SK-N-SH treated with all-trans-retinoic acid at 6 μM for 48 hours (cell line): ENCODE results near the gene CPNE8.

Experiments
- ATAC-seq: fragments of 200-7000 bp; cut with Tn5 transposase; 3 replicates; pipeline ENCODE4 v1.9.1; 2020; ENCODE audit warnings: mild to moderate bottlenecking, moderate library complexity
- ARNTL ChIP-seq: fragments of 450-650 bp; formaldehyde crosslinking; IDR thresholded peaks from 2 replicates; pipeline ENCODE4 v1.5.0; 2020; ENCODE audit warnings: low read depth, mild to moderate bottlenecking, moderate library complexity, borderline replicate concordance
- BACH2 ChIP-seq: fragments of 250-450 bp; sonication (Bioruptor Pico); IDR thresholded peaks from 2 replicates; pipeline ENCODE4 v1.9.0; 2021; ENCODE audit warnings: mild to moderate bottlenecking, borderline replicate concordance
- CREB5 ChIP-seq: fragments of 250-450 bp; sonication (Bioruptor Pico); IDR thresholded peaks from 2 replicates; pipeline ENCODE4 v1.5.1; 2020; ENCODE audit warnings: low read depth, mild to moderate bottlenecking, moderate library complexity
- CSDC2 ChIP-seq: fragments of 250-450 bp; sonication (Bioruptor Pico); IDR thresholded peaks from 2 replicates; pipeline ENCODE4 v1.5.0; 2020; ENCODE audit warnings: mild to moderate bottlenecking, moderate library complexity
- ESRRG ChIP-seq: fragments of 250-450 bp; sonication (Bioruptor Pico); IDR thresholded peaks from 2 replicates; pipeline ENCODE4 v1.6.1; 2021; ENCODE audit warnings: mild to moderate bottlenecking
- GLIS3 ChIP-seq: fragments of 250-450 bp; sonication (Bioruptor Pico); IDR thresholded peaks from 2 replicates; pipeline ENCODE4 v1.5.0; 2020; ENCODE audit warnings: mild to moderate bottlenecking, moderate library complexity
- ISL1 ChIP-seq: fragments of 250-450 bp; sonication (Bioruptor Pico); IDR thresholded peaks from 2 replicates; pipeline ENCODE4 v2.1.2; 2022; ENCODE audit warnings: mild to moderate bottlenecking, moderate library complexity
- OSR1 ChIP-seq: fragments of 250-450 bp; sonication (Bioruptor Pico); IDR thresholded peaks from 2 replicates; pipeline ENCODE4 v1.8.0; 2022; ENCODE audit warnings: moderate library complexity, mild to moderate bottlenecking, inconsistent platforms
- POU6F1 ChIP-seq: fragments of 250-450 bp; sonication (Bioruptor Pico); IDR thresholded peaks from 2 replicates; pipeline ENCODE4 v1.8.0; 2021; ENCODE audit warnings: low read depth, mild to moderate bottlenecking, moderate library complexity, borderline replicate concordance
- PPARA ChIP-seq: fragments of 250-450 bp; sonication (Bioruptor Pico); IDR thresholded peaks from 2 replicates; pipeline ENCODE4 v1.5.0; 2020; ENCODE audit warnings: mild to moderate bottlenecking, borderline replicate concordance
- RARB ChIP-seq: fragments of 250-450 bp; sonication (Bioruptor Pico); IDR thresholded peaks from 2 replicates; pipeline ENCODE4 v1.8.0; 2021; ENCODE audit warnings: mild to moderate bottlenecking, moderate library complexity
- SNAI2 ChIP-seq: fragments of 250-450 bp; sonication (Bioruptor Pico); IDR thresholded peaks from 2 replicates; pipeline ENCODE4 v1.5.0; 2020; ENCODE audit warnings: mild to moderate bottlenecking, moderate library complexity
- TCF4 ChIP-seq: fragments of 250-450 bp; sonication (Bioruptor Pico); IDR thresholded peaks from 2 replicates; pipeline ENCODE4 v1.8.0; 2021; ENCODE audit warnings: mild to moderate bottlenecking, moderate library complexity, borderline replicate concordance
- TOX ChIP-seq: fragments of 250-450 bp; sonication (Bioruptor Pico); IDR thresholded peaks from 2 replicates; pipeline ENCODE4 v1.8.0; 2021; ENCODE audit warnings: mild to moderate bottlenecking, moderate library complexity, borderline replicate concordance
- TSHZ2 ChIP-seq: fragments of 250-450 bp; sonication (Bioruptor Pico); IDR thresholded peaks from 2 replicates; pipeline ENCODE4 v1.5.0; 2020; ENCODE audit warnings: mild to moderate bottlenecking, moderate library complexity
- ZC3H10 ChIP-seq: fragments of 250-450 bp; sonication (Bioruptor Pico); IDR thresholded peaks from 2 replicates; pipeline ENCODE4 v1.5.1; 2021; ENCODE audit warnings: mild to moderate bottlenecking, moderate library complexity
- ZFP3 ChIP-seq: fragments of 250-450 bp; sonication (Bioruptor Pico); IDR thresholded peaks from 2 replicates; pipeline ENCODE4 v1.5.0; 2020; ENCODE audit warnings: mild to moderate bottlenecking, moderate library complexity
- ZFP30 ChIP-seq: fragments of 450-650 bp; formaldehyde crosslinking; IDR thresholded peaks from 2 replicates; pipeline ENCODE4 v1.5.0; 2022; ENCODE audit warnings: mild to moderate bottlenecking, moderate library complexity
- ZNF565 ChIP-seq: fragments of 450-650 bp; formaldehyde crosslinking; conservative IDR thresholded peaks from 2 replicates; pipeline ENCODE4 v1.5.0; 2020; ENCODE audit warnings: low read depth, mild to moderate bottlenecking, moderate library complexity
- ZNF70 ChIP-seq: fragments of 450-650 bp; formaldehyde crosslinking; IDR thresholded peaks from 2 replicates; pipeline ENCODE4 v1.5.0; 2020; ENCODE audit warnings: mild to moderate bottlenecking, moderate library complexity
- ZNF8 ChIP-seq: fragments of 450-650 bp; formaldehyde crosslinking; IDR thresholded peaks from 2 replicates; pipeline ENCODE4 v1.5.0; 2020; ENCODE audit warnings: mild to moderate bottlenecking, moderate library complexity
- TF ChIP-seq, protein P1 (sequence below): fragments of 250-450 bp; sonication (Bioruptor Pico); IDR thresholded peaks from 2 replicates; pipeline ENCODE4 v1.8.0; 2020; ENCODE audit warnings: mild to moderate bottlenecking, moderate library complexity, borderline replicate concordance
- TF ChIP-seq, protein P2 (sequence below): fragments of 250-450 bp; sonication (Bioruptor Pico); IDR thresholded peaks from 2 replicates; pipeline ENCODE4 v1.5.1; 2021; ENCODE audit warnings: mild to moderate bottlenecking, moderate library complexity

The CPNE8 gene

DNA sequence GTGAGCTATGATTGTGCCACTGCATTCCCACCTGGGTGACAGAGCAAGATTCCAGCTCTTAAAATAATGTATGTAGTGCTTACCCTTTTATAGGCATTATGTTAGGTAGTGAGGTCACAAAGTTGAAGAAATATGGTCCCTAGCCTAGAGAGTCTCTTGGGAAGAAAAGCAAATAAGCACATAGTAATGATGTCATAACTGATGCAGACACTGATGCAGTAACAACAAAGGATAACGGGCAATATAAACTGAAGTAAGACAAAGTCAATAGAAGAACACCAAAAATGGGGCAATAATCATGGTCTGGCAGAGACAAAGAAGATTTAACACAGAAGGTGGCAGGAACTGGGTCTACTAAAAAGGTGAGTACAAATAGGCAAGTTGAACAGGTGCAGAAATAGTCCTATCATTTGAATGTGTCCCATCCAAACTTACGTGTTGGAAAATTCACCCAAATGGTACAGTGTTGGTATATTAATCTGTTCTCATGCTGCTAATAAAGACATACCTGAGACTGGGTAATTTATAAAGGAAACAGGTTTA, 93.5 kb downstream of the CPNE8 start:
- ATAC-seq = no peak
- TF ChIP-seq GLIS3 (CRISPR knock-in tag) (no peak), BACH2 (CRISPR knock-in tag) (no peak), ZNF565 (CRISPR knock-in tag) (no peak), ZNF8 (no peak), ZC3H10 (CRISPR knock-in tag) (no peak), SNAI2 (no peak), RARB (CRISPR knock-in tag) (no peak), ARNTL (no peak), TCF4 (CRISPR knock-in tag) (no peak), ISL1 (no peak), ESRRG (CRISPR knock-in tag) (no peak), PPARA (no peak), CREB5 (no peak), ZFP3 (CRISPR knock-in tag) (no peak), ZFP30 (no peak), TSHZ2 (CRISPR knock-in tag) (no peak), CSDC2 (CRISPR knock-in tag) (no peak), POU6F1 (CRISPR knock-in tag) (no peak)
- TF ChIP-seq, protein P1, sequence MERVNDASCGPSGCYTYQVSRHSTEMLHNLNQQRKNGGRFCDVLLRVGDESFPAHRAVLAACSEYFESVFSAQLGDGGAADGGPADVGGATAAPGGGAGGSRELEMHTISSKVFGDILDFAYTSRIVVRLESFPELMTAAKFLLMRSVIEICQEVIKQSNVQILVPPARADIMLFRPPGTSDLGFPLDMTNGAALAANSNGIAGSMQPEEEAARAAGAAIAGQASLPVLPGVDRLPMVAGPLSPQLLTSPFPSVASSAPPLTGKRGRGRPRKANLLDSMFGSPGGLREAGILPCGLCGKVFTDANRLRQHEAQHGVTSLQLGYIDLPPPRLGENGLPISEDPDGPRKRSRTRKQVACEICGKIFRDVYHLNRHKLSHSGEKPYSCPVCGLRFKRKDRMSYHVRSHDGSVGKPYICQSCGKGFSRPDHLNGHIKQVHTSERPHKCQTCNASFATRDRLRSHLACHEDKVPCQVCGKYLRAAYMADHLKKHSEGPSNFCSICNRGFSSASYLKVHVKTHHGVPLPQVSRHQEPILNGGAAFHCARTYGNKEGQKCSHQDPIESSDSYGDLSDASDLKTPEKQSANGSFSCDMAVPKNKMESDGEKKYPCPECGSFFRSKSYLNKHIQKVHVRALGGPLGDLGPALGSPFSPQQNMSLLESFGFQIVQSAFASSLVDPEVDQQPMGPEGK = no peak
- TF ChIP-seq, protein P2, sequence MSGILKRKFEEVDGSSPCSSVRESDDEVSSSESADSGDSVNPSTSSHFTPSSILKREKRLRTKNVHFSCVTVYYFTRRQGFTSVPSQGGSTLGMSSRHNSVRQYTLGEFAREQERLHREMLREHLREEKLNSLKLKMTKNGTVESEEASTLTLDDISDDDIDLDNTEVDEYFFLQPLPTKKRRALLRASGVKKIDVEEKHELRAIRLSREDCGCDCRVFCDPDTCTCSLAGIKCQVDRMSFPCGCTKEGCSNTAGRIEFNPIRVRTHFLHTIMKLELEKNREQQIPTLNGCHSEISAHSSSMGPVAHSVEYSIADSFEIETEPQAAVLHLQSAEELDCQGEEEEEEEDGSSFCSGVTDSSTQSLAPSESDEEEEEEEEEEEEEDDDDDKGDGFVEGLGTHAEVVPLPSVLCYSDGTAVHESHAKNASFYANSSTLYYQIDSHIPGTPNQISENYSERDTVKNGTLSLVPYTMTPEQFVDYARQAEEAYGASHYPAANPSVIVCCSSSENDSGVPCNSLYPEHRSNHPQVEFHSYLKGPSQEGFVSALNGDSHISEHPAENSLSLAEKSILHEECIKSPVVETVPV (CRISPR knock-in tag) = no peak

DNA sequence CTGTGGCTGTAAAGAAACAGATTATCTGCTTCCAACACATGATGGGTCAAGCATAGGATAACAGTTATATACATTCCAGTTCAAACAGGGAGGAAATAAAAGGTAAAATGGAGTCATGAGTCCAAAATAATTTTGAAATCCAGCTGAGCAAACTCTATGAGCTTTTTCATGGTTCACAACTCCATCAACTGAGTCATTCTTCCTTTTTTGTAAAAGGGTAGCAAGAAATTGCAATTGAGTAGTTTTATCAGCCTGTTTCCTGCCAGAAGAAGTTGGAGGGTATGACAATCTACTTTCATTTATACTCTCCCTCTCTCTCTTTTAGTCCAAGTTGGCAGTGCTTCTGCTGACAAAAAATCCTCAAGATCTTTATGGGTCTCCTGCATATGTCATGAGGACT, 95.6 kb downstream of the CPNE8 start:
- no peak for ATAC-seq
- TF ChIP-seq SNAI2 (no peak), ZNF70 (CRISPR knock-in tag) (no peak), OSR1 (CRISPR knock-in tag) (no peak), PPARA (no peak), ZNF565 (CRISPR knock-in tag) (no peak), TSHZ2 (CRISPR knock-in tag) (no peak), RARB (CRISPR knock-in tag) (no peak), ZC3H10 (CRISPR knock-in tag) (no peak), CSDC2 (CRISPR knock-in tag) (no peak), TCF4 (CRISPR knock-in tag) (no peak), ZFP30 (no peak), TOX (no peak), GLIS3 (CRISPR knock-in tag) (no peak), BACH2 (CRISPR knock-in tag) (no peak), ZFP3 (CRISPR knock-in tag) (no peak)
- TF ChIP-seq, protein P1 = no peak
- TF ChIP-seq, protein P2 (CRISPR knock-in tag) = no peak
